Measurements from ENCODE around the gene SLC13A3.

The SLC13A3 gene

GRCh38 chr20:46674253-46675083 is 23.2 kb upstream of the SLC13A3 start:
- DNase-seq (ENCODE audit: low read depth, low spot score) = no peak
- no peak overlapping the region for H3K27ac ChIP-seq
- no peak for TF ChIP-seq POLR2AphosphoS5 (IDR thresholded peaks at IDR 0.05; ENCODE audit: borderline replicate concordance, low read depth, low read length)
- TF ChIP-seq EZH2 (IDR thresholded peaks at IDR 0.05) = no peak
- TF ChIP-seq FOXP2 (optimal IDR thresholded peaks at IDR 0.05; ENCODE audit: control extremely low read depth, extremely low read length, insufficient read depth) = no peak
- H3K4me3 ChIP-seq = no peak overlapping the region
- no peak overlapping the region for H3K9ac ChIP-seq (ENCODE audit: insufficient read length)
- no peaks in the 10 kb centered on the region for H3K9me3 ChIP-seq (ENCODE audit: low read depth, low read length)
- H3K36me3 ChIP-seq (ENCODE audit: insufficient read depth, low read length) = no peaks in the 10 kb centered on the region

DNA sequence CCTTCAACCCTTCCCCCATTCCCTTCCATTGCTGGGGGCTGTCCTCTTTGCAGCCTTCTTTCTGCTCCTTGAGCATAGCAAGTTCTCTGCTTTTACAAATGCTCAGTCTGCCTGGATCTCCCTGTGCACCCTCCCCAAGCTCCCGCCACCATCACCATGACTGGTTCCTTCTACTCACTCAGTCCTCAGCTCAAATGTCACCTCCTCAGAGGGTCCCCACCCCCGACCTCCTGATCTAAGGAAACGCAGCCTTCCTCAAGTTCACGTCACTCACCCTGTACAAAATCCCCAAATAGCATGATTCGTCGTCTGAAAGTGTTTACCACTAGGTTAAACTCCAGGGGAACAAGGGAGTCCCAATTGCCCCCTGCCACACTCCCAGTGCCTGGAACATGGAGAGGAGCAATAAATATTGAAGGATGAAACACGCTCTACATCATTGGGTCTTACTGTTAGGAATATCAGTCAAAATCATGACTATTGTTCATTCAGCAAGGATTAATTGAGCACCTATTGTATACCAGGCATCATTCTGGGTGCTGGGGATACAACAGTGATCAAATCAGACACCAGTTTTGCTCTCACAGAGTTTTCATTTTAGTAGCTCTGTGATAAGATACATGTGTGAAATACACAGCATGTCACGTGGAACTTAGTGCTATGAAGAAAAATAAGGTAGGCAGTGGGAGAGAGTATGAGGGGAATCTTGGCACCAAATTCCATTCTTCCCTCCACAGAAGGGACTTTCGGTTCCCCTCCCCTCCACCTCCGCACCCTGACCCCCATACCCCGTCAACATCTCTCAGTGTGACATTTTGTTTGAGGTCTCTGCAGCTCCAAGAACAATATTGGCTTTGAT is 22.4 kb upstream of the SLC13A3 start:
- no peak for DNase-seq (ENCODE audit: low read depth, low spot score)
- Histone ChIP-seq H3K9ac (ENCODE audit: insufficient read length) (no peak overlapping the region), H3K9me3 (ENCODE audit: low read depth, low read length) (no peaks in the 10 kb centered on the region), H3K27ac (no peak overlapping the region), H3K4me3 (no peak overlapping the region), H3K36me3 (ENCODE audit: insufficient read depth, low read length) (no peaks in the 10 kb centered on the region)
- TF ChIP-seq POLR2AphosphoS5 (IDR thresholded peaks at IDR 0.05; ENCODE audit: borderline replicate concordance, low read depth, low read length) (no peak), EZH2 (IDR thresholded peaks at IDR 0.05) (no peak), FOXP2 (optimal IDR thresholded peaks at IDR 0.05; ENCODE audit: control extremely low read depth, extremely low read length, insufficient read depth) (no peak)

DNA sequence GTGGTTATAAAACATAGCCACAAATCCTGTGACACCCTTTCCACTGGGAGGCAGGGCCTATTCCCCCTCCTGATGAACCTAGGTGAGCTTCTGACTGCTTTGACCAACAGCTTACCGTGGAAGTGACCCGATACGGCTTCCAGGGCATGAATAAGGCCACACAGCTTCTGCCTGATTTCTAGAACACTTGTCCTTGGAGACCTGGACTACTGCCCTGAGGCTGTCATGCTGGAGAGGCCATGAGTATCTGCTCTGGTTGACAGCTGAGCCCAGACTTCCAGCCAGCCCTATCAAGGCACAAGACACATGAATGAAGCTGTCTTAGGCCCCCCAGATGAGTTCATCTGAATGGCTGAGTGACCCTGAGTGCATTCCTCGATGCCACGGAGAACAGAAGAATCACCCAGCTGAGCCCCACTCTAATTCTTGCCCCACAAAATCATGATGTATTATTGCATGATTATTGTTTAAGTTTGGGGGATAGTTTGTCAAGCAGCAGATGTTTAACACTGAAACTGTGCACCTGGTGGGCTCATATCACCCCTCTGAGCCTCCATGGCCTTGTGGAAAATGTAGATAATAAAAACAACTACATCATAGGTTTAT is 21.4 kb upstream of the SLC13A3 start:
- TF ChIP-seq POLR2AphosphoS5 (IDR thresholded peaks at IDR 0.05; ENCODE audit: borderline replicate concordance, low read depth, low read length) = no peak
- Histone ChIP-seq H3K4me3 (no peak overlapping the region), H3K9ac (ENCODE audit: insufficient read length) (no peak overlapping the region), H3K9me3 (ENCODE audit: low read depth, low read length) (no peaks in the 10 kb centered on the region), H3K27ac (no peak overlapping the region), H3K36me3 (ENCODE audit: insufficient read depth, low read length) (no peaks in the 10 kb centered on the region)
- no peak for DNase-seq (ENCODE audit: low read depth, low spot score)

- Histone ChIP-seq H3K9ac (ENCODE audit: insufficient read length) (no peak overlapping the region), H3K36me3 (ENCODE audit: insufficient read depth, low read length) (no peaks in the 10 kb centered on the region), H3K4me3 (no peak overlapping the region), H3K9me3 (ENCODE audit: low read depth, low read length) (no peaks in the 10 kb centered on the region), H3K27ac (no peak overlapping the region)
- TF ChIP-seq POLR2AphosphoS5 (IDR thresholded peaks at IDR 0.05; ENCODE audit: borderline replicate concordance, low read depth, low read length) = no peak
- no peak for TF ChIP-seq FOXP2 (optimal IDR thresholded peaks at IDR 0.05; ENCODE audit: control extremely low read depth, extremely low read length, insufficient read depth)
- TF ChIP-seq EZH2 (IDR thresholded peaks at IDR 0.05) = no peak
- DNase-seq (ENCODE audit: low read depth, low spot score) = no peak
These were observed 20.7 kb upstream of the SLC13A3 start for GRCh38 chr20:46671866-46672542.

DNA sequence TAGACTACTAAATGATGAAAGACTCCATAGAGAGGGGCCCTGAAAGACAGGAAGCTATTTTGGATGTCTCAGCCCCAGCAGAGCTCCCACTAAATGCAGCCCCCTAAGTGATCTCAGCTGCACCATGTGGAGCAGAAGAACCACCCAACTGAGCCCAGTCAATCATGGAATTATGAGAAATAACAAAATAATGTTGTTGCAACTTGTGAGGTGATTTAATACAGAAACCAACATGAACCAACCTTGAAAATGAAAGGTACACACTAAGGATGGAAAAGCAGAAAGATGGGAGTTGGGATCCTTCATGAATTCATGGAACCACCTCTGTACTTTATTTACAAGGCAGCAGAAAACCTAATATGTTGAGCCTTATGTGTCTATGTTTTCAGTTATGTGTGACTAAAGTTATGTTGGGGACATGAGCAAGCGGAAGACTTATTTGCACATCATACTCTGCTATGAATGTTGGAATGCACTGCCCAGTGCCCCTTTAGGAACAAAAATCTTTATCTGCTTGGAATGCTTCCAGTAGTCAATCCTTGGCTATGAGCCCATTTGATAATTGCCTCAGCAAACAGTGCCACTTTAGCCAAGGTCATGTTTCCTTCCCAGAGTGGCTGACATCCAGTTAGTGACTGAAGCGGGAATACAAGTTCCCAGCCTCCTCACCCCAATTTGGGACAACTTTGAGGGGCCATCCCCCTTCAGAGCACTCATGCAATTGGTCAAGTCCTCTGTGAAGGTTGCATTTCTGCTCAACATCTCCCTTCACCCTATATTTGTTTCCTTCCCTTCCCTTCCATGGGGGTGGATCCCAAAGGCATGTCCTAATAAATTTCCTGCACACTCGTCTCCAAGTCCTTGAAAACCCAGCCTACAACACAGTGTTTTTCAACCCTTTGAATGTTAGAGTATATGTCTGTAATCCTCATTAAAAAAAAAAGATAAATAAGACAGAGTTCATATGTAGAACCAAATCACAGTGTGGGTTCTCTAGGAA is 19.6 kb upstream of the SLC13A3 start:
- no peak for TF ChIP-seq EZH2 (IDR thresholded peaks at IDR 0.05)
- no peak for TF ChIP-seq POLR2AphosphoS5 (IDR thresholded peaks at IDR 0.05; ENCODE audit: borderline replicate concordance, low read depth, low read length)
- no peak for TF ChIP-seq FOXP2 (optimal IDR thresholded peaks at IDR 0.05; ENCODE audit: control extremely low read depth, extremely low read length, insufficient read depth)
- H3K9me3 ChIP-seq (ENCODE audit: low read depth, low read length) = no peaks in the 10 kb centered on the region
- no peak overlapping the region for H3K4me3 ChIP-seq
- no peak for DNase-seq (ENCODE audit: low read depth, low spot score)
- H3K27ac ChIP-seq = no peak overlapping the region
- H3K36me3 ChIP-seq (ENCODE audit: insufficient read depth, low read length) = no peaks in the 10 kb centered on the region
- H3K9ac ChIP-seq (ENCODE audit: insufficient read length) = no peak overlapping the region

- H3K9ac ChIP-seq (ENCODE audit: insufficient read length) = no peak overlapping the region
- no peak for TF ChIP-seq EZH2 (IDR thresholded peaks at IDR 0.05)
- TF ChIP-seq FOXP2 (optimal IDR thresholded peaks at IDR 0.05; ENCODE audit: control extremely low read depth, extremely low read length, insufficient read depth) = no peak
- TF ChIP-seq POLR2AphosphoS5 (IDR thresholded peaks at IDR 0.05; ENCODE audit: borderline replicate concordance, low read depth, low read length) = no peak
- H3K4me3 ChIP-seq = no peak overlapping the region
- DNase-seq (ENCODE audit: low read depth, low spot score) = no peak
- H3K36me3 ChIP-seq (ENCODE audit: insufficient read depth, low read length) = no peaks in the 10 kb centered on the region
- no peak overlapping the region for H3K27ac ChIP-seq
- H3K9me3 ChIP-seq (ENCODE audit: low read depth, low read length) = no peaks in the 10 kb centered on the region
These were observed 18.9 kb upstream of the SLC13A3 start for GRCh38 chr20:46670228-46670584.

GRCh38 chr20:46666818-46667515 is 15.7 kb upstream of the SLC13A3 start:
- Histone ChIP-seq H3K9ac (ENCODE audit: insufficient read length) (no peak overlapping the region), H3K4me3 (no peak overlapping the region), H3K27ac (no peak overlapping the region), H3K36me3 (ENCODE audit: insufficient read depth, low read length) (no peaks in the 10 kb centered on the region), H3K9me3 (ENCODE audit: low read depth, low read length) (no peaks in the 10 kb centered on the region)
- no peak for DNase-seq (ENCODE audit: low read depth, low spot score)
- TF ChIP-seq POLR2AphosphoS5 (IDR thresholded peaks at IDR 0.05; ENCODE audit: borderline replicate concordance, low read depth, low read length) = no peak
- no peak for TF ChIP-seq EZH2 (IDR thresholded peaks at IDR 0.05)
- no peak for TF ChIP-seq FOXP2 (optimal IDR thresholded peaks at IDR 0.05; ENCODE audit: control extremely low read depth, extremely low read length, insufficient read depth)

Data from SK-N-MC (cell line).